ENCODE data around the gene VAX1. TPM values are rescaled to one million over a fixed set of nuclear protein-coding genes. Genes with fewer than 3 reads are reported as not detected.
"Not testable (repeated sequence)": the region's sequence is repeated elsewhere in the genome, so short reads cannot be mapped to it uniquely, and the experiment has no call there.

The VAX1 gene
- total and polyA plus RNA-seq, 2 donors from 2014 or later: not detected

DNA sequence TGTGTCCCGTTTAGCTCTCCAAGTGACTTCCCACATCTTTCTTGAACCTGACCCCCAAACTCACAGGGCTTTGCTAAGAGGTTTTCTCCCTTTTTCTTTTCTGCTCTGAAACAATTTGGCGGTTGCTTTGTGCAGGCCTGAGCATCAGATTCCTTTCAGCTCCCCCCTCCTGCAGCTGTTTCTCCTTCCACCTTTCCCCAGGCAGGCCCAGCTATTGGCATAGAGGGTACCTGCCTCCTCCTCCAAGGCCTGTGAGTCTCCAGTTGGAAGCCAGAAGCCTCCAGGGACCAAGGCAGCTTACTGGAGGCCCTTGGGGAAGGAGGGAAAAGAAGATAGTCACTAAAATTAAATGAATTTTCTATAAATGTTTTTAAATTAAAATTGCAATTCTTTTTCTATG, 7.7 kb downstream of the VAX1 start:
- H3K4me3 ChIP-seq (ENCODE audit: low read length in 3 of 3): no peak overlapping the region
- peaks cover 63% of the 10 kb centered on the region for H3K27me3 ChIP-seq (ENCODE audit: control insufficient read depth, insufficient read depth, low read length)
- H3K27ac ChIP-seq (ENCODE audit: low read depth in 2 of 2, low read length in 2 of 2): no peak overlapping the region
- intact Hi-C loops (cut with DNase I): no loop called here
- peaks cover 0 to 7% (median 6%) of the 10 kb centered on the region in 3 donors for H3K4me1 ChIP-seq (ENCODE audit: control insufficient read depth in 2 of 3, insufficient read depth in 2 of 3, low read depth in 1 of 3, low read length in 3 of 3)
- H3K36me3 ChIP-seq (ENCODE audit: control insufficient read depth in 2 of 3, insufficient read depth in 3 of 3, low read length in 3 of 3): no peaks in the 10 kb centered on the region
- DNase-seq (no peak), FAIRE-seq (no peak)
- H3K9me3 ChIP-seq (ENCODE audit: control insufficient read depth in 2 of 3, insufficient read depth in 1 of 3, low read length in 3 of 3): no peaks in the 10 kb centered on the region
- no peak overlapping the region for H3K9ac ChIP-seq (ENCODE audit: low read length in 3 of 3)
- TF ChIP-seq, protein P1, sequence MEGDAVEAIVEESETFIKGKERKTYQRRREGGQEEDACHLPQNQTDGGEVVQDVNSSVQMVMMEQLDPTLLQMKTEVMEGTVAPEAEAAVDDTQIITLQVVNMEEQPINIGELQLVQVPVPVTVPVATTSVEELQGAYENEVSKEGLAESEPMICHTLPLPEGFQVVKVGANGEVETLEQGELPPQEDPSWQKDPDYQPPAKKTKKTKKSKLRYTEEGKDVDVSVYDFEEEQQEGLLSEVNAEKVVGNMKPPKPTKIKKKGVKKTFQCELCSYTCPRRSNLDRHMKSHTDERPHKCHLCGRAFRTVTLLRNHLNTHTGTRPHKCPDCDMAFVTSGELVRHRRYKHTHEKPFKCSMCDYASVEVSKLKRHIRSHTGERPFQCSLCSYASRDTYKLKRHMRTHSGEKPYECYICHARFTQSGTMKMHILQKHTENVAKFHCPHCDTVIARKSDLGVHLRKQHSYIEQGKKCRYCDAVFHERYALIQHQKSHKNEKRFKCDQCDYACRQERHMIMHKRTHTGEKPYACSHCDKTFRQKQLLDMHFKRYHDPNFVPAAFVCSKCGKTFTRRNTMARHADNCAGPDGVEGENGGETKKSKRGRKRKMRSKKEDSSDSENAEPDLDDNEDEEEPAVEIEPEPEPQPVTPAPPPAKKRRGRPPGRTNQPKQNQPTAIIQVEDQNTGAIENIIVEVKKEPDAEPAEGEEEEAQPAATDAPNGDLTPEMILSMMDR (IDR thresholded peaks at IDR 0.05; ENCODE audit: borderline replicate concordance, extremely low read depth, insufficient read depth): no peak

DNA sequence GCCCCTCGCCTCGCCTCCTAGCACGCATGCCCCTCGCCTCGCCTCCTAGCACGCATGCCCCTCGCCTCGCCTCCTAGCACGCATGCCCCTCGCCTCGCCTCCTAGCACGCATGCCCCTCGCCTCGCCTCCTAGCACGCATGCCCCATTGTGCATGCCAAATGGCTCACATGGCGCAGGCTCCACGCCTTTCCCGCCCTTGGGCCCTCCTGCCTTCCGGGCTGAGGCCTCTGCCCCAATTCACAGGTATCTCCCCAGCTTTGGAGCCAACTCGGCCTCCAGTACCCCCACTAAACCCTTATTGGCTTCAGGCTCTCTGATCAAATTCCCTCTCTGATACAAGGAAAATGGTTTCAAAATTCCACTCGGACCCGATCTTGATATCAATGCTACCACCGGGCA, 11.4 kb downstream of the VAX1 start:
- H3K9ac ChIP-seq (ENCODE audit: low read length in 3 of 3); H3K9me3 ChIP-seq (ENCODE audit: control insufficient read depth in 2 of 3, insufficient read depth in 1 of 3, low read length in 3 of 3); H3K27ac ChIP-seq (ENCODE audit: low read depth in 2 of 2, low read length in 2 of 2); intact Hi-C loops (cut with DNase I); H3K4me1 ChIP-seq (ENCODE audit: control insufficient read depth in 2 of 3, insufficient read depth in 2 of 3, low read depth in 1 of 3, low read length in 3 of 3); DNase-seq; H3K36me3 ChIP-seq (ENCODE audit: control insufficient read depth in 2 of 3, insufficient read depth in 3 of 3, low read length in 3 of 3); H3K4me3 ChIP-seq (ENCODE audit: low read length in 3 of 3); FAIRE-seq: not testable (repeated sequence)
- H3K27me3 ChIP-seq (ENCODE audit: control insufficient read depth, insufficient read depth, low read length): peaks cover 40% of the 10 kb centered on the region

DNA sequence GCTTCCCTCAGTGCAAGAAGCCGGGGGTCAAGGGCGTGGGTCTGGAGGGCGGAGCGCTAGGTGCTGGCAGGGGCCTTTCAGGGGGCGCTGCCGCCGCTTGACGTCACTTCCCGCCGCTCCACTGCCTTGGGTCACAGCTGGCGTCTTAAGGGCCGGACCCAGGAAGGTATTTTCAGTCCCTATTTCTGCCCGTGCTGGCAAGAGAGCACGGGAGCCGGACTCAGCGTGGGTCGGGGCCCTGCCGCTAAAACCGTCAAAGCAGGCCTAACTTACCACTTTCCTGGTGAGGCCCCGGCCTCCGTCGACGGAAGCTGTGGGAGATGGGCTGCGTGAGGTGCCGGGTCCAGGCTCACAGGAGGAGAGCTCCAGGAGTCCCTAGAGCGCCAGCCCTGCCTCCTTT, 12.0 kb downstream of the VAX1 start:
- Histone ChIP-seq H3K27ac (ENCODE audit: low read depth in 2 of 2, low read length in 2 of 2) (no peak overlapping the region), H3K4me1 (ENCODE audit: control insufficient read depth in 2 of 3, insufficient read depth in 2 of 3, low read depth in 1 of 3, low read length in 3 of 3) (peaks cover 0 to under 1% (median 0%) of the 10 kb centered on the region in 3 donors), H3K4me3 (ENCODE audit: low read length in 3 of 3) (no peak overlapping the region), H3K9me3 (ENCODE audit: control insufficient read depth in 2 of 3, insufficient read depth in 1 of 3, low read length in 3 of 3) (no peaks in the 10 kb centered on the region), H3K36me3 (ENCODE audit: control insufficient read depth in 2 of 3, insufficient read depth in 3 of 3, low read length in 3 of 3) (no peaks in the 10 kb centered on the region), H3K27me3 (ENCODE audit: control insufficient read depth, insufficient read depth, low read length) (peaks cover 35% of the 10 kb centered on the region), H3K9ac (ENCODE audit: low read length in 3 of 3) (no peak overlapping the region)
- DNase-seq: no peak
- intact Hi-C loops (cut with DNase I): no loop called here
- TF ChIP-seq, protein P1 (IDR thresholded peaks at IDR 0.05; ENCODE audit: borderline replicate concordance, extremely low read depth, insufficient read depth): no peak
- FAIRE-seq: no peak

DNA sequence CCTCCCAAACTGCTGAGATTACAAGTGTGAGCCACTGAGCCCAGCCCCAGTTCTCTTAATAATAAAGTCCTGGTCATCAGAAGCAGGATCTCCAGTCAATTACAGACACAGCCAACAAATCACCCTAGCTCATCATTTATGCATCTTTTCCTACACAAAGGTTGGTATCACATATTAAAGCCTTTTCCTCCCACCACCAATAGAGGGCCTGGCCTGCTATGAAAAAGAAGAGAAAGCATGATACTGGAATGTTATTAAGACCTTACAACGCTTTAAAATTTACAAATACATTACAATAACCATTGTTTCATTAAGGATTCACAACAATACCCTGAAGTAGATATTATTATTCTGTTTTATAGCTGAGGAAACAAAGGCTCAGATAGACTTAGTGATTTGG, 25.9 kb downstream of the VAX1 start:
- H3K36me3 ChIP-seq (ENCODE audit: control insufficient read depth in 2 of 3, insufficient read depth in 3 of 3, low read length in 3 of 3): no peaks in the 10 kb centered on the region
- TF ChIP-seq, protein P1 (IDR thresholded peaks at IDR 0.05; ENCODE audit: borderline replicate concordance, extremely low read depth, insufficient read depth): peak; percentile 20
- no peak overlapping the region for H3K27ac ChIP-seq (ENCODE audit: low read depth in 2 of 2, low read length in 2 of 2)
- H3K4me1 ChIP-seq (ENCODE audit: control insufficient read depth in 2 of 3, insufficient read depth in 2 of 3, low read depth in 1 of 3, low read length in 3 of 3): no peaks in the 10 kb centered on the region
- no peaks in the 10 kb centered on the region for H3K9me3 ChIP-seq (ENCODE audit: control insufficient read depth in 2 of 3, insufficient read depth in 1 of 3, low read length in 3 of 3)
- intact Hi-C loops (cut with DNase I): no loop called here
- no peak overlapping the region for H3K4me3 ChIP-seq (ENCODE audit: low read length in 3 of 3)
- FAIRE-seq (no peak), DNase-seq (no peak)
- no peaks in the 10 kb centered on the region for H3K27me3 ChIP-seq (ENCODE audit: control insufficient read depth, insufficient read depth, low read length)
- H3K9ac ChIP-seq (ENCODE audit: low read length in 3 of 3): no peak overlapping the region
